GM19238 (cell line): ENCODE results near the gene PGLYRP3.

Source experiments
- DNase-seq: peaks from one replicate; pipeline ENCODE4 v3.0.0; 2011; ENCODE audit warnings: low spot score; ENCODE audit not compliant: insufficient read length

PGLYRP3 gene

GRCh38 chr1:153261281-153262069, 51.3 kb downstream of the PGLYRP3 start:
- DNase-seq = no peak

DNA sequence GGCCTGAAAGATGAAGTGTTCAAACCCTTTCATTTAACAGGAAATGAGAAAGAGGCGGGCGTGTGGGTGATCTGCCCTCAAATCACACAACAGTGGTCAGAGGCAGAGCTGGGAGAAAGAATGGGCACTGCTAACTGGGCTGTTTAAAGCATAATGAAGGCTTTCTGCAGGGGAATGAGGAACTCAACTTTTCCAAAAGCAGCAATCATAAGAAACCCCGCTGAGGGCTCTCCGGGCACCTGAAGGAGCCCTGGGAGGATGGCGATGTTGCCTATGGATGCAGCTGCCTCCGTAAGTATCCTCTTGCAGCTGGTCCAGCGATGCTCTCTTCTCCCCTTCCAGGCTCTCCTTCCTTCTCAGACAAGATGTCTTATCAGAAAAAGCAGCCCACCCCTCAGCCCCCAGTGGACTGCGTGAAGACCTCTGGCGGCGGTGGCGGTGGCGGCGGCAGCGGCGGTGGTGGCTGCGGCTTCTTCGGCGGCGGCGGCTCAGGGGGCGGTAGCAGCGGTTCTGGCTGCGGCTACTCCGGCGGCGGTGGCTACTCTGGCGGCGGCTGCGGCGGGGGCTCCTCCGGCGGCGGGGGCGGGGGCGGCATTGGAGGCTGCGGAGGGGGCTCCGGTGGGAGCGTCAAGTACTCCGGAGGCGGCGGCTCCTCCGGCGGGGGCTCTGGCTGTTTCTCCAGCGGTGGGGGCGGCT, 52.0 kb downstream of the PGLYRP3 start:
- DNase-seq = no peak

DNA sequence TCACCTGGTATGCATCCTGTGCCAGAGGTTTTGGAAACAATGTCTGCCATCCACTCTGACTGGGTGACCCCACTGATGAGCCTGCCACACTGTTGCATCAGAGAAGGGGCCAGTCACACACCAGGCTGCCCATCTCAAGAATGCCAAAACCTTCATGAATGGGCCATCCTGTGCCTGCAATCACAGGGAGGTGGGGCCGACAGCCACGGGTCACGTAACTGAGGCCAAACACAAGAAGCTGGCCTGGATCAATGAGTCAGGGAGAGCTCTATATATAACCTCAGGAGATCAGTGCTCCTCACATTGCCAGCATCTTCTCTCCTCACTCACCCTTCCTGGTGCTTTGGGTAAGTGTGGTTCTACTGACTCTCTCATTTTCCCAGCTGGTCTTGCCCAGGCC, 53.4 kb downstream of the PGLYRP3 start, which contains the start of gene LORICRIN:
Gene LORICRIN (plus strand): TSS at position 301 of the 400 bp plus-strand sequence. CDS start 1,263 bp downstream, outside the sequence.
- no peak for DNase-seq

GRCh38 chr1:153253693-153254092, 59.1 kb downstream of the PGLYRP3 start:
- DNase-seq = no peak

- DNase-seq = no peak
These were observed 59.7 kb downstream of the PGLYRP3 start for GRCh38 chr1:153253076-153253475.

DNA sequence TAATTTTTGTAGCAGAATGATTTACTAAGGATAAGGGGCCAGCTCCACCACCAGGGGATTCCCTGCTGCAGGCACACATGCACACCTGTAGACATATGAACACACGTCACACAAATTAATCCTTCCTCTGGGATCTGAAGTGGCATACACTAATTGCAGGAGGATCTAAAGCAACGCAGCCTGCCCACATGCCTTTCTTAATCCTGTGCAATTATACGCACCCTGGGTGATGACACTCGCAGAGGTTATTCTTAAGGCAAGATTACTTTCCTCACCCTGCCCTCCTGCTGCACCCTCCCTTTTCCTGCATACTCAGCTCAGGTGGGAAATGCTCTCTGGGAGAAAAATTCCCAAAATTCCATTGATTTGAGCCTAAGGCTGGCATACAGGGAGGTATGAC, 60.8 kb downstream of the PGLYRP3 start:
- DNase-seq = no peak

GRCh38 chr1:153251562-153251961, 61.2 kb downstream of the PGLYRP3 start:
- DNase-seq = no peak

GRCh38 chr1:153251087-153251486, 61.7 kb downstream of the PGLYRP3 start:
- DNase-seq = no peak

DNA sequence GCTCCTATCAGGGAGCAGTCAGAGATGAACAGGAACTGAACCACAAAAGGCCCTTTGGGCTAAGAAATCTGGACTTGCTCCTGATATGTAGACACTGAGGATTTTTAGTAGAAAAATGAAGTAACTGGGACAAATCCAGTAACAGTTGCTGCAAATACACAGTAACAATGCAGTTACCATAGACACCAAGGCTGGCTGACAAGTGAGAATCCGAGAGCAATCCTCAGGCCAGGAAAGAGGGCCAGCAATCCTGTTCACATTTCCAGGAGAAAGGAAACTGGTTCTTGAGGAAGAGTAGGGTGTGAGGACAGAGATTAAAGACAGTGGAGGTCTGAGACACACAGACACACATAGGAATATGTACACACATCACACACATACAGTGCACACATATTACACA, 62.6 kb downstream of the PGLYRP3 start:
- DNase-seq = no peak

GRCh38 chr1:153248176-153248879, 64.4 kb downstream of the PGLYRP3 start:
- no peak for DNase-seq
